ENCODE data around the gene AK9.
A peak's percentile ranks its signal among the peaks of the same experiment; 100 is the strongest.
"Not testable (repeated sequence)": the region's sequence is repeated elsewhere in the genome, so short reads cannot be mapped to it uniquely, and the experiment has no call there.

The AK9 gene

GRCh38 chr6:109696355-109696754 is 5.4 kb upstream of the AK9 start:
- DNase-seq (ENCODE audit: low read depth in 2 of 3, low spot score in 1 of 3): no peak

- DNase-seq (ENCODE audit: low read depth in 2 of 3, low spot score in 1 of 3): no peak
These were observed 4.5 kb upstream of the AK9 start for GRCh38 chr6:109695468-109695867.

DNA sequence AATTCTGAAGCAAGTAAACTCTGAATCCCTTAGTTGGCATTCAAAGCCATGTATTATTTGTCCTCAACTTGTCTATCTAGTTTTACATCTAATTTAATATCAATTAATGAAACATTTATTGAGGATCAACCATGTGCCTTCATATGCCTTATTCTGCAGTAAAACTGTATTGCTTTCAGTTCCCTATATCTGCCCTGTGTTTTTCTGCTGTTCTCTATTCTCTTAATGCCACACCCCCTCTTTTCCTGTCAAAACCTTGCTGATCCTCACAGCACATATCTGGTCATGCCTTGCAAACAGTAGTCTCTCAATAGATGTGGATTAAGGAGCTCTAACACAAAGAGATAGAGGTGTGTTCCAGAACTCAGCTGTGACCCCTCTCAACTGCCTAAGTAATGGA is 2.1 kb upstream of the AK9 start:
- no peak for DNase-seq (ENCODE audit: low read depth in 2 of 3, low spot score in 1 of 3)

GRCh38 chr6:109690373-109690736 is 647 bp downstream of the AK9 start:
- DNase-seq (ENCODE audit: low read depth in 2 of 3, low spot score in 1 of 3): peak; percentile 31 to 53 (median 51)

GRCh38 chr6:109687271-109687761 is 3.7 kb downstream of the AK9 start:
- DNase-seq (ENCODE audit: low read depth in 2 of 3, low spot score in 1 of 3): no peak

DNA sequence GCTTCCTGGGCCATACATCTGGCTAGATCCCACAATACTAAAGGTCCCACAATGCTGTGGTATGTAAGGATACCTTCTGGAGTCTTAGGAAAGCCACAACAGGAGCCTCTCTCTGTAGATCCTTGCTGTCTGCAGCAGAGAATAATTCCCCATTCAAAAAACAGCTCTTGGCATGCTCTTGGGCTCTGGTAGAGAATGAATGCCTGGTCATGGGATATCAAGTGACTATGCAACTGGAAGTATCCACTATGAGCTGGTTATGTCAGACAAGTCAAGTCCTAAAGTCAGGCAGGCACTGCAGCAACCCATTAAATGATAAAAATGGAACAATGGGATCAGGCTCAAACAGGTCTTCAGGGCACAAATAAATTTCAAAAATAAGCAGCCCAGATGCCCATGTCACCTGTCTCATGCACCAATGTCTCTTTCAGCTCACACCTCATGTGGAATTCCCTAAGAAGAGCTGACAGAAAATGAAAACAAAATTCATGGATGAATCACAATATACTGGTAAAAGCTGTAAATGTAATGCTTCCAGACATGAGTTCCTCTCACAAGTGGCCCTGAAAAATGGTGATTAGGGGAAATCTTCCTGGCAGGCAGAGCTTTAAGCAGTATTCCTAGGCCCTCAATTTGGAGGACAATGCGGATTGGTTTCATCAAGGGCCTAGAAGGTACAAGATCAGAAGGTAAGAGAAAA is 4.3 kb downstream of the AK9 start:
- DNase-seq (ENCODE audit: low read depth in 2 of 3, low spot score in 1 of 3): no peak

DNA sequence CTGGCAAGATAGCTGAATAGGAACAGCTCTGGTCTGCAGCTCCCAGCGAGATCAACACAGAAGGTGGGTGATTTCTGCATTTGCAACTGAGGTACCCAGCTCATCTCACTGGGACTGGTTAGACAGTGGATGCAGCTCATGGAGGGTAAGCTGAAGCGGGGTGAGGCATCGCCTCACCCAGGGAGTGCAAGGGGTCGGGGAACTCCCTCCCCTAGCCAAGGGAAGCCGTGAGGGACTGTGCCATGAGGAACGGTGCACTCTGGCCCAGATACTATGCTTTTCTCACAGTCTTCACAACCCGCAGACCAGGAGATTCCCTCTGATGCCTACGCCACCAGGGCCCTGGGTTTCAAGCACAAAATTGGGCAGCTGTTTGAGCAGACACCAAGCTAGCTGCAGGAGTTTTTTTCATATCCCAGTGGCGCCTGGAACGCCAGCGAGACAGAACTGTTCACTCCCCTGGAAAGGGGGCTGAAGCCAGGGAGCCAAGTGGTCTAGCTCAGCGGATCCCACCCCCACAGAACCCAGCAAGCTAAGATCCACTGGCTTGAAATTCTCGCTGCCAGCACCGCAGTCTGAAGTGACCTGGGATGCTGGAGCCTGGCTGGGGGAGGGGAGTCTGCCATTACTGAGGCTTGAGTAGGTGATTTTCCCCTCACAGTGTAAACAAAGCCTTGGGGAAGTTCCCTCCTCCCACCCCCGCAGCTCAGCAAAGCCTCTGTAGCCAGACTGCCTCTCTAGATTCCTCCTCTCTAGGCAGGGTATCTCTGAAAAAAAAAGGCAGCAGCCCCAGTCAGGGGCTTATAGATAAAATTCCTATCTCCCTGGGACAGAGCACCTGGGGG is 12.1 kb downstream of the AK9 start:
- not testable (repeated sequence) for DNase-seq (ENCODE audit: low read depth in 2 of 3, low spot score in 1 of 3)

GRCh38 chr6:109678240-109678639 is 12.8 kb downstream of the AK9 start:
- no peak for DNase-seq (ENCODE audit: low read depth in 2 of 3, low spot score in 1 of 3)

GRCh38 chr6:109676724-109677123 is 14.3 kb downstream of the AK9 start:
- DNase-seq (ENCODE audit: low read depth in 2 of 3, low spot score in 1 of 3): no peak

GRCh38 chr6:109672839-109673238 is 18.2 kb downstream of the AK9 start:
- no peak for DNase-seq (ENCODE audit: low read depth in 2 of 3, low spot score in 1 of 3)

GRCh38 chr6:109672175-109672574 is 18.8 kb downstream of the AK9 start:
- no peak for DNase-seq (ENCODE audit: low read depth in 2 of 3, low spot score in 1 of 3)

- DNase-seq (ENCODE audit: low read depth in 2 of 3, low spot score in 1 of 3): no peak
These were observed 19.3 kb downstream of the AK9 start for GRCh38 chr6:109671733-109672132.

DNA sequence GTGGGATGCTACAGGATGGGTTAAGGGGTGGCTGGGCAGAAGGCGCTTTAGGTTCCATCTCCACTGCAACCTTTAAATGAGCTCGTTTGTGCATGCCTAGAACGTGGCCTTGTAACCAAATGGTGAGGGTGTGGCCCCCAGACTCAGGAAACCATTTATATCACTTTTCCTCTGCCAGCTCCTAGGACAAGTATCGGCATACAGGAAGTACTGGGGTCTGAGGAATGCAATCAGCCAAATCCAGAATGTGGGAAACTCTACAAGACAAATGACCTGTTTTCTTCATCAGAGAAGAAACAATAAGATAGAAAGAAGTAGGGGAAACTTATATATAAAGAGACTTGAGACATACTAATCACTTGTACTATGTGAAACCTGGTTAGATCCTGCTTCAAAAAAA is 21.2 kb downstream of the AK9 start:
- no peak for DNase-seq (ENCODE audit: low read depth in 2 of 3, low spot score in 1 of 3)

DNA sequence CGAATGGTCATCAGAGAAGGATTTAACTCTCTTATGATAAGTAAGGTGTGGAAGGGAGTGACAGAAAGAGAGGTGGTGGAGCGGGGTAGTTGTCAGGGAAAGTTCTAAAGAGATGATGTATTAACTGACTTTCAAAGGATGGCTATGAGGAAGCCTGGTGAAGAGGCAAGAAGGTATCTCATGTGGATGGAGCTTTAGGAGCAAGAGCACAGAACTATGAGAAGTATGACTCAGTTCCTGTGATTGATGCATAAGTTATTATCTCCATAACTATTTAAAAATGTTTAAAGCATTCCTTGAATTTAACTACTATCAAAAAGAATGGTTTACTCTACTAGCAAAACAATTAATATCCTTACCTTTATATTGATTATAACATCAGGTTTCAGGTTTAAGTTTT is 28.8 kb downstream of the AK9 start:
- no peak for DNase-seq (ENCODE audit: low read depth in 2 of 3, low spot score in 1 of 3)

DNA sequence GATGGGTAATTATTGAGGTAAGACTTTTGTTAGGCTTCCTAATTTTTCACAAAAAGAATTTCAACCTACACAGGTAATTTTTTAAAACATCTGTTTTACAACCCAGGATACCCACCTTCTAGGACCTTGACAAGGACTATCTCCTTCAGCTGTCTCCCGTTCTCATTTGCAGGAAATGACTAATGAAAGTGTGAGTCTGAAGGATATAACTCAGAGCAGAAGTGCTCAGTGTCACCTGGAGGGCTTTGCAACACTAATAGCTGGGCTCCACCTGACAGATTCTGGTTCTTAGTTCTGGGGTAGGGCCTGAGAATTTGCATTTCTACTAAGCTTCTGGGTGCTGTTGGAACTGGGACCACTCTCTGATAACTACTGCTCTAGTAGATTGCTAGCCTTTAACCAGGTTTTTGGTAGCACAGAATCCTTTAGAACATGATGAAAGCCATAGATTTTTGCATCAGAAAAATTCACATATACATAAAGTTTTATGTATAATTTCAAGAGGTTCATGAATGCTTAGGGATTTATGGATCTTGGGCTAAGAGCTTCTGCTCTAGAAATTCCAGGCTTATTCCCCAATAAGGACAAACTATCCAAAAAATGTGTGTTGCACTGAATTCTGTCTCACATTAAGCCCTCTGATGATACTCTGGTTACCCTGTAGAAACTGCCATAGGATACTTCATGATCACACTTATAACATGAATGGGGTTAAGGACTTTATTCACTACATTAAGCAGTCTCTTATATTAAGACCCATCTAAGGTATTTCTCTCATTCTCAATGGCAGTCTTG is 30.3 kb downstream of the AK9 start:
- no peak for DNase-seq (ENCODE audit: low read depth in 2 of 3, low spot score in 1 of 3)

DNA sequence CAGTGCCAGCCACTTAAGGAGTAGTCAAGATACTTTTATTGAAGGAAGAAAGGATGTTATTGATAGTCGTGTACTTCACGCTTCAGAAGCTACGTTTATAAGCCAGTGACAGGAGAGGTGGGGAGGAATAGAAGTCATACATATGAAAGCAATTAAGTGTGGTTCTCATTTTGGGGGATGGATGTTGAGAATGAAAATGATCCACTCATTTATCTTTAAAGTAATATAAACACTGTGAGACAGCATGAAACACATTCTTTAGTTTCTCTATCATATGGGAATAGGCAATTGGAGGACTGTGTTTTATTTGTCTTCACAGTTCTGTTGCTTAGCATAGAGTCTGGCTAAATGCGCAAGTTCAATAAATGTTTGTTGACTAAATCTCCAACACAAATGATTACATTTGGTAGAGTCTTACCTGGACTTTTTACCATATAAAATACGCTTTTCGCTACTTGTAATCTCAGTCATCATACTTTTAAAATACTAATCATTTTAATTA is 35.2 kb downstream of the AK9 start:
- DNase-seq (ENCODE audit: low read depth in 2 of 3, low spot score in 1 of 3): no peak

GRCh38 chr6:109653264-109653663 is 37.7 kb downstream of the AK9 start:
- no peak for DNase-seq (ENCODE audit: low read depth in 2 of 3, low spot score in 1 of 3)

GRCh38 chr6:109644131-109644530 is 46.9 kb downstream of the AK9 start:
- no peak for DNase-seq (ENCODE audit: low read depth in 2 of 3, low spot score in 1 of 3)

DNA sequence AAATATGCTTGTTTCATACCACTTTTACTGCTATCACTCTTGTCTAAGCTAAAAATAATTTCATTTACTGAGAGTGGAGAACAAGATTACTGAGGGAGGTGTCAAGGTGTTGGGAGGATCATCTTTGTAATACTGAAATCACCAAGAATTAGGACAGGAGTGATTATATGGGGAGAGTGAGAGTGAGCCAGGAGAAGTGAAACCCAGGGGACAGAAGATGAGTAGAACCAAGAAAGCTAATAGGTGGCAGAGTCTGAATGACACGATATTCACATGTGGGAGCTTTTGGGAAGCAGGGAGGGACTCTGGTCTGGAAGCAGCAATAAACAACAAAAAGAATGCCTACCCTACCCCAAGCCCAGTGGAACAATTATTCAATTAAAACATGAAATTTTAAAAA is 58.6 kb downstream of the AK9 start:
- DNase-seq (ENCODE audit: low read depth in 2 of 3, low spot score in 1 of 3): no peak

DNA sequence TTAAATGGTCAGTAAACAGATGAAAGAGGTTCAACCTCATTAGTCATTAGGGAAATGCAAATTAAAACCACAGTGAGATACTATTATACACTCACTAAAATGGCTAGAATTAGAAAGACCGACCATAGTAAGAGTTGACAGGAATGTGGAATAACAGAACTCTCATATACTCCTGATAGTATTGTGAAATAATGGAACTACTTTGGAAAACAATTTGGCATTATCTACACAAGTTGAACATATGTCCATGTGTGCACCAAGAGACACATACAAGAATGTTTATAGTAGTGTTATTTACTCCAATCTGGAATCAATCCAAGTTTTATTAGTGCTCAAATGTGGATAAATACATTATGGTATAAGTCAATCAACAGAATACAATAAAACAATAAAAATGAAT is 59.6 kb downstream of the AK9 start:
- DNase-seq (ENCODE audit: low read depth in 2 of 3, low spot score in 1 of 3): no peak

DNA sequence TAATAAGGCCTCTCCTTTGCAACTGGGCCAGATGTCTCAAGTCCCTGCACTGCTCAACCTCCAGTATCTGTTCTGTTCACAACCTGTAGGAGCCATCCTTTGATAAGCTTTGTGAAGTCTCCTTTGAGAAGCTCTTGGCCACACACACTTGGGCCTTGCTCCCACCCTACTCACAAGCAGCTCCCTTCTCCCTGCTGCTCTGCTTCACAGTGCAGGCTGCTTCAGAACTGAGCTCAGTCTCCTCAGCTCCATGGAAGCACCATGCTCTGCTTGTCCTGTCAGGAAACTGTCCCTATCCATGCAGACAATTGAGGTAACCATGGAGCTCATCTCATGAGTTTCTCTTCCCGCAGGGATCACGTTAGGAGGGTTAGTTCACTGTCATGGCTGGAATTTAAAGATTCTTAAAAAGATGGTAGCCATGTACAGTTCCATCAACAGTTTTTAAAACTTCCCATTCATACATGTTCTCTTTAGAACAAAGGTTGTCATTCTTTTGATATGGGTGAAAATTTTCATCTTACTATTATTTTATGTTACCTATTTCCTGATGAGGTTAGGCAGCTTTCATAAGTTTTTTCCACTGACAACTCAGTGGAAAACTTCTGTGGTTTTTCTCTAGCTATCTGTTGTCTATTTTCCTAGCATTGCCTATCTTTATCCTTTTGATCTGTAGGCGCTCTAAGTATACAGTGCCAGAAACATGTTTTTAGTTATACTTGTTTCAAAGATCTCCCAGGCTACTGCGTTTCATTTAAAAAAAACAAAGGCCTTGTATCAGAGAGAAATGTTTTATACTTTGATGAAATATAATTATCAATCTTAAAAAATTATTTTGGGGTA is 62.6 kb downstream of the AK9 start:
- DNase-seq (ENCODE audit: low read depth in 2 of 3, low spot score in 1 of 3): no peak

Measured in stimulated activated CD4-positive, alpha-beta T cell treated with anti-CD3 and anti-CD28 coated beads, Interleukin-12 subunit alpha, Interleukin-12 subunit beta, amount 100 ng/mL, for 48 hours (primary cell).